Gastrocnemius medialis (tissue), 4 donors: ENCODE data around the gene DYNLL2. TPM values are rescaled to one million over a fixed set of nuclear protein-coding genes. Genes with fewer than 3 reads are reported as not detected.
"Not testable (repeated sequence)": the region's sequence is repeated elsewhere in the genome, so short reads cannot be mapped to it uniquely, and the experiment has no call there.

Experiments
- ATAC-seq, 2 donors: fragments of 150-250 bp; one replicate each; pipeline ENCODE4 v1.9.1; 2016
- DNase-seq, 2 donors: peaks; one replicate each; pipeline ENCODE4 v3.0.0-alpha.2; 2019
- H3K27ac ChIP-seq, 4 donors: fragments of 200-600 bp; sonication (generic); 1 replicate in 1 of 4; 2 replicates in 3 of 4; pipeline ENCODE4 v1.5.1; 2016 to 2018; ENCODE audit warnings: mild to moderate bottlenecking in 2 of 4, moderate library complexity in 1 of 4
- H3K27me3 ChIP-seq, 3 donors: fragments of 200-600 bp; sonication (generic) in 2 of 3; 1 replicate in 1 of 3; 2 replicates in 2 of 3; pipeline versions ENCODE4 v1.5.1 to v1.6.0; 2016 to 2019; ENCODE audit warnings: mild to moderate bottlenecking in 1 of 3, moderate library complexity in 1 of 3
- H3K36me3 ChIP-seq, 2 donors: fragments of 200-600 bp; sonication (generic) in 1 of 2; one replicate each; pipeline ENCODE4 v1.5.1; 2017 to 2018
- H3K4me1 ChIP-seq, 2 donors: fragments of 200-600 bp; sonication (generic) in 1 of 2; one replicate each; pipeline ENCODE4 v1.5.1; 2016 to 2017; ENCODE audit warnings: mild to moderate bottlenecking in 2 of 2
- H3K4me3 ChIP-seq, 4 donors: fragments of 200-600 bp; sonication (generic) in 3 of 4; 1 replicate in 1 of 4; 2 replicates in 3 of 4; pipeline ENCODE4 v1.5.1; 2016 to 2019; ENCODE audit warnings: mild to moderate bottlenecking in 2 of 4
- H3K9me3 ChIP-seq, 3 donors: fragments of 200-600 bp; sonication (generic) in 2 of 3; 1 replicate in 1 of 3; 2 replicates in 2 of 3; pipeline ENCODE4 v1.5.1; 2016 to 2019
- CTCF ChIP-seq, 5 experiments: fragments of 450-650 bp in 3 of 5; fragments of 200-600 bp in 2 of 5; sonication (generic) in 2 of 5; IDR thresholded peaks in 4 of 5; conservative IDR thresholded peaks in 1 of 5; 1 replicate in 4 of 5; 2 replicates in 1 of 5; pipeline ENCODE4 v1.5.1; 2016 to 2019; ENCODE audit warnings: antibody characterized with exemption in 5 of 5, mild to moderate bottlenecking in 3 of 5, moderate library complexity in 3 of 5
- POLR2A ChIP-seq, 2 donors: fragments of 450-650 bp; IDR thresholded peaks; one replicate each; pipeline ENCODE4 v1.6.1; 2017; ENCODE audit warnings: antibody characterized with exemption in 2 of 2, mild to moderate bottlenecking in 2 of 2, moderate library complexity in 2 of 2
- in situ Hi-C, 4 donors: fragments of 200-750 bp; cut with MboI; loops; one replicate each; pipeline versions ENCODE4 v1.15.0 to v1.8.0; 2017; ENCODE audit warnings: low sequenced_read_pairs in 4 of 4
- intact Hi-C: fragments of 100-400 bp; cut with DNase I; formaldehyde crosslinking; loops from one replicate; pipeline ENCODE4 v1.15.1; 2023; ENCODE audit warnings: low total_unique reads
- total RNA-seq, 4 donors: library from RNA; depleted of rRNA; stranded (reverse); fragments of >200 nt; gene quantifications; one replicate each; pipeline versions ENCODE4 v1.1.0 to v1.2.3, GENCODE V29; 2016

DYNLL2 gene
- total RNA-seq, 4 donors from 2014 or later: 14.5 to 28.8 (median 20.4) TPM

DNA sequence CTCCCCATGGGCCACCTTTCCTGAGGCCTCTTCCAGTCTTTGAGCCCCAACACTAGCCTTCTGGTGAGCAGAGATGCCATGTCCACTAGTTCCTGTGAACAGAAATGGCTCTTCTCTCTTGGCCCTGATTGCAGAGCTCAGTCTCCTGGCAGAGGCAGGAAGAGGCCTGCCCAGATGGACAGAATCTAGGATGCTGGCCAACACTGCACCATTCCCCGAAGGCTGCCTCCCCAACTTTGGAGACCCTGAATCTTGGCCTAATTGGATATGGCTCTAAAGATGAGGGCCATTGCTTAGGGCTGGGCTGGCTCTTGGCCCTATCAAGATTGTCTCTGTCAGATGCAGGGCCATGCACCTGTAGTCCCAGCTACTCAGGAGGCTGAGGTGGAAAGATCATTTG is 18.0 kb upstream of the DYNLL2 start:
- no peaks in the 10 kb centered on the region for H3K9me3 ChIP-seq
- no peaks in the 10 kb centered on the region for H3K36me3 ChIP-seq
- no peak overlapping the region for H3K27ac ChIP-seq
- TF ChIP-seq CTCF (IDR thresholded peaks at IDR 0.05 in 4 of 5, conservative IDR thresholded peaks at IDR 0.05 in 1 of 5): no peak
- TF ChIP-seq POLR2A (IDR thresholded peaks at IDR 0.05): no peak
- H3K4me1 ChIP-seq: no peaks in the 10 kb centered on the region
- DNase-seq: no peak
- no peak for ATAC-seq
- intact Hi-C loops: no loop called here
- no peak overlapping the region for H3K4me3 ChIP-seq
- in situ Hi-C loops: no loop called here
- H3K27me3 ChIP-seq: no peaks in the 10 kb centered on the region

DNA sequence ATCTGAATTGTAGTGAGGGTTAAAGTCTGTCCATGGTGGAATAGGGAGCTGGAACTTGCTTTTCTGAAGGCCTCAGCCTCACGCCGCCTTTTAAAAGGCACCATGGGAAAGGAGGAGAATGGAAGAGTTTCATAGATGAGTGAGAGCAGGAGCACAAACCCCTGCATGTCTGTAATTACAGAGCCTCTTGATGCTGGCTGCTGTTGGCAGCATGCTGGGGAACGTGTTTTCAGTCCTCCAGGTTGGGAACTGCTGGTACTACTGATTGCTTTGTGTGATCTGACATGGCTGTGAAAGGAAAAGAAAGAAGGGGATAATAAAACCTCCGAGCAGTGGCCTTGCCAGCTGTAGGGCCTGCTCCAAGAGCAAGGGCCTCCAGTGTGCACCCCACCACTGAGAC is 16.8 kb upstream of the DYNLL2 start:
- no peak overlapping the region for H3K27ac ChIP-seq
- no peaks in the 10 kb centered on the region for H3K9me3 ChIP-seq
- in situ Hi-C loops: no loop called here
- H3K27me3 ChIP-seq: peaks cover 0 to 3% (median 0%) of the 10 kb centered on the region in 3 donors
- H3K4me1 ChIP-seq: no peaks in the 10 kb centered on the region
- intact Hi-C loops: no loop called here
- DNase-seq (no peak), ATAC-seq (no peak)
- TF ChIP-seq CTCF (IDR thresholded peaks at IDR 0.05 in 4 of 5, conservative IDR thresholded peaks at IDR 0.05 in 1 of 5) (no peak), POLR2A (IDR thresholded peaks at IDR 0.05) (no peak)
- no peak overlapping the region for H3K4me3 ChIP-seq
- no peaks in the 10 kb centered on the region for H3K36me3 ChIP-seq

DNA sequence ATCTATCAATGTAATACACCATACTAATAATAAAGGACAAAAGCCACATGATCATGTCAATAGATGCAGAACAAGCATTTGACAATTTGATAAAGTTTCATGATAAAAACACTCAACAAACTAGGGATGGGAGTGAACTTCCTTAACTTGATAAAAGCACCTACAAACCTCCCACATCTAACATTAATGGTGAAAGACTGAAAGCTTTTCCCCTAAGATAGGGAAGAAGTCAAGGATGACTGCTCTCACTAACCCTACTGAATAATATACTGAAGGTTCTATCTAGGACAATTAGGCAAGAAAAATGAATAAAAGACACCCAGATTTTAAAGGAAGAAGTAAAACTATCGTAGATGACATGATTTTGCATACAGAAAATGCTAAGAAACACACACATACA is 10.4 kb upstream of the DYNLL2 start:
- Histone ChIP-seq H3K4me1 (no peaks in the 10 kb centered on the region), H3K36me3 (no peaks in the 10 kb centered on the region), H3K9me3 (no peaks in the 10 kb centered on the region), H3K27me3 (peaks cover 0 to 9% (median 0%) of the 10 kb centered on the region in 3 donors), H3K27ac (no peak overlapping the region), H3K4me3 (no peak overlapping the region)
- intact Hi-C loops: no loop called here
- in situ Hi-C loops: loop anchor here in 1 of 4 donors (10.0 kb wide), 1 partner anchor 58 kb away; no protein-coding TSS in a partner anchor
- DNase-seq (no peak), ATAC-seq (no peak)
- no peak for TF ChIP-seq POLR2A (IDR thresholded peaks at IDR 0.05)

- in situ Hi-C loops: loop anchor here in 1 of 4 donors (10.0 kb wide), 1 partner anchor 58 kb away; no protein-coding TSS in a partner anchor
- intact Hi-C loops, ATAC-seq: not testable (repeated sequence)
These were observed 10.0 kb upstream of the DYNLL2 start for GRCh38 chr17:58073266-58073665.

DNA sequence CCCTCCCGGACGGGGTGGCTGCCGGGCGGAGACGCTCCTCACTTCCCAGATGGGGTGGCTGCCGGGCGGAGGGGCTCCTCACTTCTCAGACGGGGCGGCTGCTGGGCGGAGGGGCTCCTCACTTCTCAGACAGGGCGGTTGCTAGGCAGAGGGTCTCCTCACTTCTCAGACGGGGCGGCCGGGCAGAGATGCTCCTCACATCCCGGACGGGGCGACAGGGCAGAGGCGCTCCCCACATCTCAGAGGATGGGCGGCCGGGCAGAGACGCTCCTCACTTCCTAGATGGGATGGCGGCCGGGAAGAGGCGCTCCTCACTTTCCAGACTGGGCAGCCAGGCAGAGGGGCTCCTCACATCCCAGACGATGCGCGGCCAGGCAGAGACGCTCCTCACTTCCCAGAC is 8.8 kb upstream of the DYNLL2 start:
- H3K27ac ChIP-seq, H3K27me3 ChIP-seq, DNase-seq, ATAC-seq, H3K9me3 ChIP-seq, intact Hi-C loops, H3K4me1 ChIP-seq, H3K4me3 ChIP-seq, H3K36me3 ChIP-seq: not testable (repeated sequence)
- in situ Hi-C loops: loop anchor here in 1 of 4 donors (10.0 kb wide), 1 partner anchor 60 kb away; no protein-coding TSS in a partner anchor

More at GRCh38 chr17:58073266-58073665, 10.0 kb upstream of the DYNLL2 start:
- not testable (repeated sequence) for H3K4me1 ChIP-seq, H3K36me3 ChIP-seq, H3K27ac ChIP-seq, H3K4me3 ChIP-seq, H3K9me3 ChIP-seq, DNase-seq, H3K27me3 ChIP-seq

DNA sequence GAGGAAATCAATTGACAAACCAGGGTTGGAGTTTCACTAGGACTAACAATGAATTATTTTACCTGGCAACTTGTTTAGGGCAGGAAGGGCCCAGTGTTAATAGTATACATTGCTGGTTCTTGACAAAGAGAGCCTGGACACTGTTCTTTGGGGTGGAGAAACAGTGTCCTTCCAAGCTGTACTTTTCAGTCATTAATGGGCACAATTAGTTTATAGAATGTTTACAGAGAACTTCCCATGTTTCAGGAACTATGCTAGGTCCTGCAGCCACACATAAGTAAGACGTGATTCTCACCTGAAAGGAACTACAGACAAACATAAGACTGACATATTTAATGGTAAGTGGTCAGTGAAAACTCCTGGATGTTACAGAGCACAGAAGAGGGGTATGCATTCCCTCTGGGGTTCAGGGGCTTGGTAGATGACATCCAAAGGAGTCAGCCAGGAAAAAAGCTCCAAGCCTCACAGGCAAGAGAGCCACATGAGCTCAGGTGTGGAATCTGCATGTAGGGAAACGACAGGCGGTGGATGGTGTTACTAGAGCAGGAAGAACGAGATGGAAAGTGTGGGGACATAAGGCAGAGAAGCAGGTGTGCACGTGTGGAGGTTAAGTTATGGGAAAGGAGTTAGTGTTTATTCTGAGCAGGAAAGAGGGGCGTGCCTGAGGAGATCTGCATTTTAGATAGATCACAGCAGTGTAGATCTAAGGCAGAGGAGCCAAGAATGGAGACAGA is 3.8 kb upstream of the DYNLL2 start:
- TF ChIP-seq CTCF (IDR thresholded peaks at IDR 0.05 in 4 of 5, conservative IDR thresholded peaks at IDR 0.05 in 1 of 5) (no peak), POLR2A (IDR thresholded peaks at IDR 0.05) (no peak)
- DNase-seq: no peak
- H3K4me1 ChIP-seq: peaks cover 6 to 9% of the 10 kb centered on the region in 2 donors
- no peak for ATAC-seq
- intact Hi-C loops: loop anchor here (5.0 to 10.0 kb wide), 5 partner anchors 227 to 1115 kb away; partner anchors contain the start of genes AKAP1, COIL, MRPS23 and MSI2
- no peak overlapping the region for H3K4me3 ChIP-seq
- no peaks in the 10 kb centered on the region for H3K27me3 ChIP-seq
- H3K36me3 ChIP-seq: no peaks in the 10 kb centered on the region
- no peak overlapping the region for H3K27ac ChIP-seq
- no peaks in the 10 kb centered on the region for H3K9me3 ChIP-seq
- in situ Hi-C loops: loop anchor here in 2 of 4 donors (10.0 to 25.0 kb wide), 2 partner anchors 65 to 242 kb away; no protein-coding TSS in a partner anchor
